H1 (cell line): ENCODE measurements around the gene CLN6. TPM values are rescaled to one million over a fixed set of nuclear protein-coding genes. Genes with fewer than 3 reads are reported as not detected.
"Not testable (repeated sequence)": the region's sequence is repeated elsewhere in the genome, so short reads cannot be mapped to it uniquely, and the experiment has no call there.

Experiments used
- CTCF ChIA-PET: fragments of 300-600 bp; sonication (Branson Sonifier 250); formaldehyde crosslinking; loops from one replicate; lab custom pipeline; 2021; ENCODE audit not compliant: partially characterized antibody; lab: Charles Lee
- POLR2A ChIA-PET: fragments of 300-600 bp; sonication (Branson Sonifier 250); formaldehyde crosslinking; loops from one replicate; lab custom pipeline; 2021; ENCODE audit warnings: inconsistent platforms; ENCODE audit not compliant: partially characterized antibody; lab: Charles Lee
- DNase-seq, 2 experiments: peaks; one replicate each; pipeline versions ENCODE4 v3.0.0 to v3.0.0-alpha.2; 2010 to 2022; ENCODE audit warnings: low spot score in 2 of 2, low read depth in 1 of 2, mixed read lengths in 1 of 2
- FAIRE-seq: peaks from 2 replicates; lab custom pipeline; 2011; peaks lifted over from hg19 to GRCh38; lab: Jason Lieb, UNC
- H2AFZ ChIP-seq: 2 replicates; pipeline ENCODE4 v1.8.1; 2012; ENCODE audit warnings: low read length, inconsistent platforms
- H2AK5ac ChIP-seq: 2 replicates; pipeline ENCODE4 v1.6.1; 2013; ENCODE audit warnings: low read depth, low read length
- H2BK120ac ChIP-seq: replicated peaks from 2 replicates; pipeline ENCODE3; 2013; ENCODE audit warnings: low read depth, low read length, inconsistent platforms
- H2BK12ac ChIP-seq: 2 replicates; pipeline ENCODE4 v1.6.1; 2013; ENCODE audit warnings: low read depth, low read length
- H2BK15ac ChIP-seq: 2 replicates; pipeline ENCODE4 v1.6.1; 2013; ENCODE audit warnings: low read length
- H2BK20ac ChIP-seq: 2 replicates; pipeline ENCODE4 v1.6.1; 2013; ENCODE audit warnings: low read length
- H2BK5ac ChIP-seq: 2 replicates; pipeline ENCODE4 v1.6.1; 2013; ENCODE audit warnings: low read depth, low read length
- H3K14ac ChIP-seq: 2 replicates; pipeline ENCODE4 v1.6.1; 2013; ENCODE audit warnings: inconsistent platforms; ENCODE audit not compliant: insufficient read length
- H3K18ac ChIP-seq: 2 replicates; pipeline ENCODE4 v1.6.1; 2013; ENCODE audit warnings: low read length; ENCODE audit errors: extremely low read depth
- H3K23ac ChIP-seq: 2 replicates; pipeline ENCODE4 v1.6.1; 2013; ENCODE audit warnings: inconsistent platforms; ENCODE audit not compliant: insufficient read length
- H3K23me2 ChIP-seq: 2 replicates; pipeline ENCODE4 v1.6.1; 2013; ENCODE audit warnings: low read depth, low read length
- H3K27ac ChIP-seq: 2 replicates; pipeline ENCODE4 v1.6.1; 2011; ENCODE audit warnings: low read depth, low read length, inconsistent platforms
- H3K27me3 ChIP-seq, 4 experiments: replicated peaks in 1 of 4; 1 replicate in 1 of 4; 2 replicates in 3 of 4; pipeline versions ENCODE4 v1.6.1 to v1.8.1; 2011 to 2013; ENCODE audit warnings: low read length in 3 of 4, mild to moderate bottlenecking in 3 of 4, inconsistent platforms in 2 of 4, mixed read lengths in 2 of 4, moderate library complexity in 1 of 4; ENCODE audit not compliant: control insufficient read depth in 3 of 4, insufficient read depth in 3 of 4; ENCODE audit errors: extremely low read depth in 1 of 4
- H3K36me3 ChIP-seq, 4 experiments: 2 replicates each; pipeline versions ENCODE4 v1.6.1 to v1.8.1; 2011 to 2013; ENCODE audit warnings: mild to moderate bottlenecking in 4 of 4, low read length in 3 of 4, moderate library complexity in 2 of 4, control low read depth in 1 of 4, inconsistent platforms in 1 of 4; ENCODE audit not compliant: insufficient read depth in 4 of 4, control insufficient read depth in 2 of 4
- H3K4ac ChIP-seq: replicated peaks from 2 replicates; pipeline ENCODE3; 2013; ENCODE audit warnings: low read length, low read depth, mixed read lengths, inconsistent platforms; ENCODE audit not compliant: insufficient read length
- H3K4me1 ChIP-seq, 4 experiments: replicated peaks in 1 of 4; 1 replicate in 1 of 4; 2 replicates in 3 of 4; pipeline versions ENCODE4 v1.6.1 to v1.8.1; 2011 to 2013; ENCODE audit warnings: low read length in 3 of 4, inconsistent platforms in 2 of 4, mixed read lengths in 1 of 4; ENCODE audit not compliant: insufficient read depth in 4 of 4, control insufficient read depth in 3 of 4
- H3K4me2 ChIP-seq, 2 experiments: 2 replicates each; pipeline versions ENCODE4 v1.6.1 to v1.8.1; 2011 to 2013; ENCODE audit warnings: low read depth in 2 of 2, low read length in 2 of 2, control low read depth in 1 of 2, inconsistent platforms in 1 of 2, mild to moderate bottlenecking in 1 of 2; ENCODE audit not compliant: insufficient read depth in 1 of 2
- H3K4me3 ChIP-seq, 4 experiments: fragments of 200-600, 300-600 bp in 1 of 4; sonication (generic), shearing (Covaris generic), sonication (Bioruptor Twin) in 1 of 4; 2 replicates each; pipeline versions ENCODE4 v1.5.1 to v1.8.1; 2011 to 2016; ENCODE audit warnings: low read length in 4 of 4, low read depth in 3 of 4, control low read depth in 2 of 4, inconsistent platforms in 2 of 4, mild to moderate bottlenecking in 2 of 4, mixed read lengths in 1 of 4, moderate library complexity in 1 of 4; ENCODE audit not compliant: insufficient read depth in 2 of 4; ENCODE audit errors: extremely low read depth in 1 of 4
- H3K56ac ChIP-seq: replicated peaks from 2 replicates; pipeline ENCODE3; 2013; ENCODE audit warnings: low read depth, mild to moderate bottlenecking, mixed read lengths, low read length, inconsistent platforms; ENCODE audit not compliant: insufficient read length
- H3K79me1 ChIP-seq: 2 replicates; pipeline ENCODE4 v1.6.1; 2013; ENCODE audit warnings: low read depth, low read length, control low read depth
- H3K79me2 ChIP-seq, 2 experiments: 2 replicates each; pipeline versions ENCODE4 v1.6.1 to v1.8.1; 2012 to 2013; ENCODE audit warnings: low read length in 2 of 2, mild to moderate bottlenecking in 2 of 2, inconsistent platforms in 1 of 2; ENCODE audit not compliant: insufficient read depth in 2 of 2, control insufficient read depth in 1 of 2
- H3K9ac ChIP-seq, 4 experiments: replicated peaks in 1 of 4; 1 replicate in 1 of 4; 2 replicates in 3 of 4; pipeline versions ENCODE4 v1.6.1 to v1.8.1; 2011 to 2013; ENCODE audit warnings: low read depth in 3 of 4, low read length in 3 of 4, control low read depth in 2 of 4, mild to moderate bottlenecking in 2 of 4, moderate library complexity in 2 of 4, inconsistent platforms in 1 of 4; ENCODE audit errors: extremely low read depth in 1 of 4
- H3K9me3 ChIP-seq, 2 experiments: 2 replicates each; pipeline versions ENCODE4 v1.6.1 to v1.8.1; 2012 to 2013; ENCODE audit warnings: mild to moderate bottlenecking in 2 of 2, moderate library complexity in 2 of 2, control low read depth in 1 of 2, inconsistent platforms in 1 of 2, low read depth in 1 of 2, low read length in 1 of 2, mixed read lengths in 1 of 2; ENCODE audit not compliant: insufficient read depth in 2 of 2
- H4K20me1 ChIP-seq, 2 experiments: replicated peaks in 1 of 2; 2 replicates each; pipeline versions ENCODE3 to v1.8.1; 2011 to 2013; ENCODE audit warnings: inconsistent platforms in 2 of 2, low read length in 2 of 2, mild to moderate bottlenecking in 1 of 2; ENCODE audit not compliant: insufficient read depth in 2 of 2, control insufficient read depth in 1 of 2
- H4K5ac ChIP-seq: 2 replicates; pipeline ENCODE4 v1.6.1; 2013; ENCODE audit warnings: low read length, low read depth, mixed read lengths, inconsistent platforms; ENCODE audit not compliant: insufficient read length
- H4K8ac ChIP-seq: 2 replicates; pipeline ENCODE4 v1.8.0; 2013; ENCODE audit warnings: mild to moderate bottlenecking, moderate library complexity, low read length, inconsistent platforms; ENCODE audit not compliant: insufficient read depth; ENCODE audit errors: extremely low read depth
- H4K91ac ChIP-seq: replicated peaks from 2 replicates; pipeline ENCODE3; 2013; ENCODE audit warnings: low read length, mixed read lengths, inconsistent platforms; ENCODE audit not compliant: insufficient read length
- WGBS, 2 experiments: shearing (Covaris generic) in 1 of 2; methylation state at CpG; one replicate each; pipeline versions ENCODE4 v1.1.6 to v1.1.7; 2013 to 2015; ENCODE audit warnings: low lambda C conversion rate in 2 of 2, mixed read lengths in 2 of 2, inconsistent platforms in 1 of 2, low coverage in 1 of 2, missing lambda C conversion rate in 1 of 2; ENCODE audit not compliant: insufficient replicate concordance in 2 of 2, insufficient coverage in 1 of 2, insufficient read length in 1 of 2; ENCODE audit errors: extremely low coverage in 1 of 2, missing lambda C conversion rate in 1 of 2; 5-methylcytosine and 5-hydroxymethylcytosine counted together
- polyA plus RNA-seq, 7 experiments: library from polyadenylated mRNA; depleted of rRNA in 3 of 7; stranded (reverse) in 5 of 7; unstranded in 2 of 7; fragments of >200 nt in 5 of 7; fragments of 200-250 nt in 2 of 7; gene quantifications; 1 replicate in 5 of 7; 2 replicates in 1 of 7; 4 replicates in 1 of 7; pipeline versions ENCODE4 v1.2.1 to v1.2.3, GENCODE V29; 2011 to 2013; ENCODE audit warnings: missing spikeins in 2 of 7, mixed read lengths in 2 of 7
- total RNA-seq: library from RNA; stranded (reverse); fragmentation: NEBNext Ultra II Directional; extraction: Animal tissue kit (Norgen Biotek cat#: 25700); gene quantifications from 2 replicates; pipeline ENCODE4 v1.2.1, GENCODE V29; 2021

Gene CLN6
- total and polyA plus RNA-seq, 2 of the 8 experiments (the other 6 are each of a cell fraction or from before 2014, with no cell fraction given), result 60.0 to 137 TPM

GRCh38 chr15:68234520-68234919 lies 5.0 kb upstream of the CLN6 start:
- H3K4ac ChIP-seq, H2BK12ac ChIP-seq, H3K4me2 ChIP-seq, H3K27ac ChIP-seq, H3K9ac ChIP-seq, H2BK5ac ChIP-seq, H3K4me1 ChIP-seq, H3K79me1 ChIP-seq, H4K5ac ChIP-seq, H3K23ac ChIP-seq, H3K23me2 ChIP-seq, H3K56ac ChIP-seq, H3K27me3 ChIP-seq, FAIRE-seq, H4K20me1 ChIP-seq, H3K14ac ChIP-seq, H2BK15ac ChIP-seq, H3K36me3 ChIP-seq, H3K9me3 ChIP-seq, H3K4me3 ChIP-seq, H4K91ac ChIP-seq, H2AFZ ChIP-seq, H2BK20ac ChIP-seq, H2BK120ac ChIP-seq, H4K8ac ChIP-seq, H3K79me2 ChIP-seq, H3K18ac ChIP-seq, H2AK5ac ChIP-seq: not testable (repeated sequence)
- CTCF ChIA-PET, result interaction anchor here (0.9 to 6.3 kb wide), 2 partner anchors 18 to 71 kb away, joined by 4 to 26 read pairs; no protein-coding TSS in a partner anchor
- WGBS, 2 experiments, result 90% methylated on average over 9 of the region's 9 CpGs; no CpG with 5 or more reads in 1 of the 2 experiments
- peak in 1 of 2 experiments; percentile 37 for DNase-seq
- POLR2A ChIA-PET, result interaction anchor here (0.6 kb wide), 1 partner anchor 14 kb away, joined by 3 read pairs; no protein-coding TSS in a partner anchor
